ENCODE data around the gene DHX29.
"Not testable (repeated sequence)": the region's sequence is repeated elsewhere in the genome, so short reads cannot be mapped to it uniquely, and the experiment has no call there.

The DHX29 gene

GRCh38 chr5:55325621-55326020 is 18.1 kb upstream of the DHX29 start:
- TF ChIP-seq GATA1 (IDR thresholded peaks at IDR 0.05; ENCODE audit: low read depth, low read length): no peak
- TF ChIP-seq POLR2A (IDR thresholded peaks at IDR 0.05; ENCODE audit: low read length): no peak
- DNase-seq: no peak

- peak; percentile 65 to 71 for DNase-seq
- no peak for TF ChIP-seq POLR2A (IDR thresholded peaks at IDR 0.05; ENCODE audit: low read length)
- TF ChIP-seq GATA1 (IDR thresholded peaks at IDR 0.05; ENCODE audit: low read depth, low read length): no peak
Measured at GRCh38 chr5:55324815-55325418, 17.4 kb upstream of the DHX29 start.

- DNase-seq: peak in 1 of 2 experiments; percentile 7
- no peak for TF ChIP-seq POLR2A (IDR thresholded peaks at IDR 0.05; ENCODE audit: low read length)
- no peak for TF ChIP-seq GATA1 (IDR thresholded peaks at IDR 0.05; ENCODE audit: low read depth, low read length)
Measured at GRCh38 chr5:55324006-55324405, 16.5 kb upstream of the DHX29 start.

- no peak for TF ChIP-seq GATA1 (IDR thresholded peaks at IDR 0.05; ENCODE audit: low read depth, low read length)
- no peak for TF ChIP-seq POLR2A (IDR thresholded peaks at IDR 0.05; ENCODE audit: low read length)
- DNase-seq: no peak
Measured at GRCh38 chr5:55320571-55320970, 13.1 kb upstream of the DHX29 start.

GRCh38 chr5:55319491-55319890 is 12.0 kb upstream of the DHX29 start:
- no peak for DNase-seq
- no peak for TF ChIP-seq GATA1 (IDR thresholded peaks at IDR 0.05; ENCODE audit: low read depth, low read length)
- TF ChIP-seq POLR2A (IDR thresholded peaks at IDR 0.05; ENCODE audit: low read length): no peak

- DNase-seq: not testable (repeated sequence)
Measured at GRCh38 chr5:55318237-55318636, 10.7 kb upstream of the DHX29 start.

- TF ChIP-seq GATA1 (IDR thresholded peaks at IDR 0.05; ENCODE audit: low read depth, low read length) (no peak), POLR2A (IDR thresholded peaks at IDR 0.05; ENCODE audit: low read length) (no peak)
- peak; percentile 49 to 75 for DNase-seq
Measured at GRCh38 chr5:55316837-55317236, 9.3 kb upstream of the DHX29 start.

- peak; percentile 14 for DNase-seq
Measured at GRCh38 chr5:55316289-55316688, 8.8 kb upstream of the DHX29 start.

GRCh38 chr5:55313870-55314617 is 6.5 kb upstream of the DHX29 start:
- DNase-seq: no peak
- TF ChIP-seq GATA1 (IDR thresholded peaks at IDR 0.05; ENCODE audit: low read depth, low read length) (no peak), POLR2A (IDR thresholded peaks at IDR 0.05; ENCODE audit: low read length) (no peak)

More at GRCh38 chr5:55316289-55316688, 8.8 kb upstream of the DHX29 start:
- TF ChIP-seq GATA1 (IDR thresholded peaks at IDR 0.05; ENCODE audit: low read depth, low read length) (no peak), POLR2A (IDR thresholded peaks at IDR 0.05; ENCODE audit: low read length) (no peak)

- DNase-seq: peak; percentile 70 to 75
- TF ChIP-seq POLR2A (IDR thresholded peaks at IDR 0.05; ENCODE audit: low read length): no peak
- no peak for TF ChIP-seq GATA1 (IDR thresholded peaks at IDR 0.05; ENCODE audit: low read depth, low read length)
Measured at GRCh38 chr5:55308254-55308836, 851 bp upstream of the DHX29 start.

GRCh38 chr5:55306641-55307382 is 682 bp downstream of the DHX29 start:
- peak; percentile 66 to 73 for DNase-seq
- TF ChIP-seq GATA1 (IDR thresholded peaks at IDR 0.05; ENCODE audit: low read depth, low read length) (no peak), POLR2A (IDR thresholded peaks at IDR 0.05; ENCODE audit: low read length) (no peak)

GRCh38 chr5:55305345-55305744 is 2.1 kb downstream of the DHX29 start:
- peak in 1 of 2 experiments; percentile 26 for DNase-seq
- TF ChIP-seq POLR2A (IDR thresholded peaks at IDR 0.05; ENCODE audit: low read length) (no peak), GATA1 (IDR thresholded peaks at IDR 0.05; ENCODE audit: low read depth, low read length) (no peak)

- TF ChIP-seq GATA1 (IDR thresholded peaks at IDR 0.05; ENCODE audit: low read depth, low read length) (no peak), POLR2A (IDR thresholded peaks at IDR 0.05; ENCODE audit: low read length) (no peak)
Measured at GRCh38 chr5:55304584-55304983, 2.9 kb downstream of the DHX29 start.

GRCh38 chr5:55303238-55303690 is 4.2 kb downstream of the DHX29 start:
- no peak for DNase-seq

More at GRCh38 chr5:55304584-55304983, 2.9 kb downstream of the DHX29 start:
- DNase-seq: peak; percentile 63 to 71

More at GRCh38 chr5:55303238-55303690, 4.2 kb downstream of the DHX29 start:
- TF ChIP-seq GATA1 (IDR thresholded peaks at IDR 0.05; ENCODE audit: low read depth, low read length) (no peak), POLR2A (IDR thresholded peaks at IDR 0.05; ENCODE audit: low read length) (no peak)

Data from erythroblast (primary cell).